Measurements from ENCODE around the gene TRPM2. TPM values are rescaled to one million over a fixed set of nuclear protein-coding genes. Genes with fewer than 3 reads are reported as not detected.

TRPM2 gene
- total and polyA plus RNA-seq, 2 of the 4 experiments (the other 2 are of a cell fraction), result not detected

DNA sequence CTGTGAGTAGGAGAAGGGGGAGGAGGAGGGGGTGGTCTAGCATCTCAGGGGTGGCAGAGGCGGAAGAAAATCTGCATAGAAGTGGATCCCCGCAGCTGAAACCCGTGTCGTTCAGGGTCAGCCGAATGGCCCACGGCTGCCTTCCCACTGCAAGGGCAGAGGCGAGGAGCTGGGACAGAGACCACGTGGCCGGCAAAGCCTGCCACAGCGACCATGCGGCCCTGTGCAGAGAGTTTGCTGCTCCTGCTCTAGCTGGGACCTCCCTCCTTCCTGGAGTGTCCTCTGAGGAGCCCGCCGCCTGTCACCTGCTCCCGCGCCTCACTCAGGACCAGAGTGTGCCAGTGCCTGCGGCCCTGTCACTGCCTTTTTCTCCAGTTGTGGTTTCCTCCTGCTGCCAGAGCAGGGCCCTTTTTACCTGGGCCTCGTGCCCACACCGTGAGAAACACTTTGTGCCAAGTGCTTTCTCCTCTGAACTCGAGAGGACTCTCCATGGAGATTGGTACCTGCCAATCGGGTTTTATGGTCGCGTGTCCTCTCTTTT, 5.4 kb upstream of the TRPM2 start:
- dilution Hi-C loops (cut with HindIII; ENCODE audit: low sequenced_read_pairs, unreplicated experiment), result no loop called here
- CTCF ChIA-PET, result no interaction called here

More for the DNA sequence above, 5.4 kb upstream of the TRPM2 start:
- no peak overlapping the region for H4K8ac ChIP-seq (ENCODE audit: low read depth in 2 of 2, low read length in 2 of 2)
- no peaks in the 10 kb centered on the region for H3K79me1 ChIP-seq (ENCODE audit: low read depth in 1 of 2, low read length in 2 of 2)
- no peak overlapping the region for H2BK15ac ChIP-seq (ENCODE audit: low read depth, low read length)
- no peaks in the 10 kb centered on the region for H4K20me1 ChIP-seq (ENCODE audit: insufficient read depth, low read length)
- H3K4me2 ChIP-seq (ENCODE audit: low read depth, low read length), result no peak overlapping the region
- no peak overlapping the region for H3K9ac ChIP-seq (ENCODE audit: low read depth, low read length)
- whole genome bisulfite sequencing, 2 experiments (ENCODE audit: extremely low coverage in 2 of 2, insufficient read length in 1 of 2), result 29% methylated on average over 12 of the region's 22 CpGs; no CpG with 5 or more reads in 1 of the 2 experiments
- peaks cover 57% of the 10 kb centered on the region for H3K27me3 ChIP-seq (ENCODE audit: control insufficient read depth, insufficient read depth, low read length)
- peak overlapping the region; percentile 72 for H2AFZ ChIP-seq (replicated peaks; ENCODE audit: low read length, poor library complexity)
- no peak overlapping the region for H4K5ac ChIP-seq (ENCODE audit: low read depth, low read length)
- intact Hi-C loops (cut with micrococcal nuclease), result no loop called here
- H4K91ac ChIP-seq (ENCODE audit: insufficient read depth, low read depth, low read length), result no peak overlapping the region
- no peak overlapping the region for H3K4ac ChIP-seq (ENCODE audit: low read depth, low read length)
- no peak overlapping the region for H2AK9ac ChIP-seq (replicated peaks; ENCODE audit: low read depth, low read length, poor library complexity)
- ATAC-seq (ENCODE audit: low read depth) (0 out of 2 replicates have a peak, but pooled peaks have one; percentile 15), DNase-seq (no peak)
- no peak overlapping the region for H3K23ac ChIP-seq (ENCODE audit: low read depth, low read length)
- no peak overlapping the region for H3K4me3 ChIP-seq (ENCODE audit: insufficient read depth, low read depth, low read length)
- no peaks in the 10 kb centered on the region for H3K9me1 ChIP-seq (ENCODE audit: insufficient read depth, low read length)
- H3K36me3 ChIP-seq (ENCODE audit: control insufficient read depth, insufficient read depth, low read length), result no peaks in the 10 kb centered on the region
- BruUV-seq (replicated peaks), result no TSS peak
- POLR2A ChIA-PET (ENCODE audit: unreplicated experiment), result no interaction called here
- H3K27ac ChIP-seq (ENCODE audit: insufficient read depth, low read length), result no peak overlapping the region
- H3K56ac ChIP-seq (ENCODE audit: extremely low read depth, insufficient read depth, low read length), result no peak overlapping the region
- H2AK5ac ChIP-seq (ENCODE audit: low read depth, low read length), result no peak overlapping the region
- H2BK5ac ChIP-seq (ENCODE audit: low read depth, low read length, poor library complexity, severe bottlenecking), result no peak overlapping the region
- in situ Hi-C loops (cut with MboI; ENCODE audit: low sequenced_read_pairs), result no loop called here
- H2BK20ac ChIP-seq (ENCODE audit: low read depth, low read length), result no peak overlapping the region
- H3K14ac ChIP-seq (replicated peaks; ENCODE audit: low read depth, low read length), result no peak overlapping the region
- H3K18ac ChIP-seq (ENCODE audit: low read depth, low read length), result no peak overlapping the region
- H3K4me1 ChIP-seq (ENCODE audit: control insufficient read depth, insufficient read depth, low read length), result no peaks in the 10 kb centered on the region
- no peak overlapping the region for H2BK120ac ChIP-seq (ENCODE audit: low read depth, low read length)
- no peaks in the 10 kb centered on the region for H3K9me3 ChIP-seq (ENCODE audit: control insufficient read depth, insufficient read depth, low read length)
- TF ChIP-seq FOS (IDR thresholded peaks at IDR 0.05; ENCODE audit: low read depth, low read length) (no peak), SMC3 (IDR thresholded peaks at IDR 0.05; ENCODE audit: low read depth, low read length) (no peak), NFE2L2 (IDR thresholded peaks at IDR 0.05; ENCODE audit: low read depth, low read length) (no peak), CEBPB (IDR thresholded peaks at IDR 0.05; ENCODE audit: low read depth, low read length) (no peak), MAZ (IDR thresholded peaks at IDR 0.05; ENCODE audit: borderline replicate concordance, low read depth, low read length) (no peak), CHD1 (IDR thresholded peaks at IDR 0.05; ENCODE audit: low read depth, low read length) (no peak)
- TF ChIP-seq, protein P1, sequence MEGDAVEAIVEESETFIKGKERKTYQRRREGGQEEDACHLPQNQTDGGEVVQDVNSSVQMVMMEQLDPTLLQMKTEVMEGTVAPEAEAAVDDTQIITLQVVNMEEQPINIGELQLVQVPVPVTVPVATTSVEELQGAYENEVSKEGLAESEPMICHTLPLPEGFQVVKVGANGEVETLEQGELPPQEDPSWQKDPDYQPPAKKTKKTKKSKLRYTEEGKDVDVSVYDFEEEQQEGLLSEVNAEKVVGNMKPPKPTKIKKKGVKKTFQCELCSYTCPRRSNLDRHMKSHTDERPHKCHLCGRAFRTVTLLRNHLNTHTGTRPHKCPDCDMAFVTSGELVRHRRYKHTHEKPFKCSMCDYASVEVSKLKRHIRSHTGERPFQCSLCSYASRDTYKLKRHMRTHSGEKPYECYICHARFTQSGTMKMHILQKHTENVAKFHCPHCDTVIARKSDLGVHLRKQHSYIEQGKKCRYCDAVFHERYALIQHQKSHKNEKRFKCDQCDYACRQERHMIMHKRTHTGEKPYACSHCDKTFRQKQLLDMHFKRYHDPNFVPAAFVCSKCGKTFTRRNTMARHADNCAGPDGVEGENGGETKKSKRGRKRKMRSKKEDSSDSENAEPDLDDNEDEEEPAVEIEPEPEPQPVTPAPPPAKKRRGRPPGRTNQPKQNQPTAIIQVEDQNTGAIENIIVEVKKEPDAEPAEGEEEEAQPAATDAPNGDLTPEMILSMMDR (conservative IDR thresholded peaks at IDR 0.05; ENCODE audit: low read depth, low read length), result no peak
- TF ChIP-seq, protein P2, sequence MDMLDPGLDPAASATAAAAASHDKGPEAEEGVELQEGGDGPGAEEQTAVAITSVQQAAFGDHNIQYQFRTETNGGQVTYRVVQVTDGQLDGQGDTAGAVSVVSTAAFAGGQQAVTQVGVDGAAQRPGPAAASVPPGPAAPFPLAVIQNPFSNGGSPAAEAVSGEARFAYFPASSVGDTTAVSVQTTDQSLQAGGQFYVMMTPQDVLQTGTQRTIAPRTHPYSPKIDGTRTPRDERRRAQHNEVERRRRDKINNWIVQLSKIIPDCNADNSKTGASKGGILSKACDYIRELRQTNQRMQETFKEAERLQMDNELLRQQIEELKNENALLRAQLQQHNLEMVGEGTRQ (IDR thresholded peaks at IDR 0.05; ENCODE audit: low read depth, low read length), result no peak
- TF ChIP-seq, protein P3, sequence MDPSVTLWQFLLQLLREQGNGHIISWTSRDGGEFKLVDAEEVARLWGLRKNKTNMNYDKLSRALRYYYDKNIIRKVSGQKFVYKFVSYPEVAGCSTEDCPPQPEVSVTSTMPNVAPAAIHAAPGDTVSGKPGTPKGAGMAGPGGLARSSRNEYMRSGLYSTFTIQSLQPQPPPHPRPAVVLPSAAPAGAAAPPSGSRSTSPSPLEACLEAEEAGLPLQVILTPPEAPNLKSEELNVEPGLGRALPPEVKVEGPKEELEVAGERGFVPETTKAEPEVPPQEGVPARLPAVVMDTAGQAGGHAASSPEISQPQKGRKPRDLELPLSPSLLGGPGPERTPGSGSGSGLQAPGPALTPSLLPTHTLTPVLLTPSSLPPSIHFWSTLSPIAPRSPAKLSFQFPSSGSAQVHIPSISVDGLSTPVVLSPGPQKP (IDR thresholded peaks at IDR 0.05; ENCODE audit: borderline replicate concordance, low read depth, low read length), result no peak

Measured in IMR-90 (cell line).